ENCODE measurements around the gene MSI2.

MSI2 gene

GRCh38 chr17:57649731-57650484, 393.6 kb downstream of the MSI2 start:
- no peak for DNase-seq (ENCODE audit: low read depth in 2 of 2, low spot score in 1 of 2)

GRCh38 chr17:57650548-57650947, 394.2 kb downstream of the MSI2 start:
- no peak for DNase-seq (ENCODE audit: low read depth in 2 of 2, low spot score in 1 of 2)

GRCh38 chr17:57651451-57651850, 395.1 kb downstream of the MSI2 start:
- DNase-seq (ENCODE audit: low read depth in 2 of 2, low spot score in 1 of 2): no peak

- DNase-seq (ENCODE audit: low read depth in 2 of 2, low spot score in 1 of 2): no peak
These were observed 395.7 kb downstream of the MSI2 start for GRCh38 chr17:57651996-57652395.

GRCh38 chr17:57652811-57653210, 396.5 kb downstream of the MSI2 start:
- DNase-seq (ENCODE audit: low read depth in 2 of 2, low spot score in 1 of 2): no peak

- no peak for DNase-seq (ENCODE audit: low read depth in 2 of 2, low spot score in 1 of 2)
These were observed 397.0 kb downstream of the MSI2 start for GRCh38 chr17:57653279-57653678.

- DNase-seq (ENCODE audit: low read depth in 2 of 2, low spot score in 1 of 2): no peak
These were observed 397.9 kb downstream of the MSI2 start for GRCh38 chr17:57654040-57654775.

GRCh38 chr17:57655553-57655952, 399.2 kb downstream of the MSI2 start:
- no peak for DNase-seq (ENCODE audit: low read depth in 2 of 2, low spot score in 1 of 2)

GRCh38 chr17:57657211-57657610, 400.9 kb downstream of the MSI2 start:
- no peak for DNase-seq (ENCODE audit: low read depth in 2 of 2, low spot score in 1 of 2)

GRCh38 chr17:57662041-57662440, 405.7 kb downstream of the MSI2 start:
- DNase-seq (ENCODE audit: low read depth in 2 of 2, low spot score in 1 of 2): no peak

GRCh38 chr17:57662644-57663308, 406.5 kb downstream of the MSI2 start:
- no peak for DNase-seq (ENCODE audit: low read depth in 2 of 2, low spot score in 1 of 2)

GRCh38 chr17:57663326-57664070, 407.2 kb downstream of the MSI2 start:
- no peak for DNase-seq (ENCODE audit: low read depth in 2 of 2, low spot score in 1 of 2)

- DNase-seq (ENCODE audit: low read depth in 2 of 2, low spot score in 1 of 2): no peak
These were observed 408.8 kb downstream of the MSI2 start for GRCh38 chr17:57665128-57665527.

- no peak for DNase-seq (ENCODE audit: low read depth in 2 of 2, low spot score in 1 of 2)
These were observed 409.4 kb downstream of the MSI2 start for GRCh38 chr17:57665696-57666095.

- no peak for DNase-seq (ENCODE audit: low read depth in 2 of 2, low spot score in 1 of 2)
These were observed 410.0 kb downstream of the MSI2 start for GRCh38 chr17:57666201-57666870.

- DNase-seq (ENCODE audit: low read depth in 2 of 2, low spot score in 1 of 2): no peak
These were observed 410.6 kb downstream of the MSI2 start for GRCh38 chr17:57666946-57667345.

GRCh38 chr17:57667461-57667923, 411.2 kb downstream of the MSI2 start:
- no peak for DNase-seq (ENCODE audit: low read depth in 2 of 2, low spot score in 1 of 2)

GRCh38 chr17:57668332-57668731, 412.0 kb downstream of the MSI2 start:
- no peak for DNase-seq (ENCODE audit: low read depth in 2 of 2, low spot score in 1 of 2)

- no peak for DNase-seq (ENCODE audit: low read depth in 2 of 2, low spot score in 1 of 2)
These were observed 413.6 kb downstream of the MSI2 start for GRCh38 chr17:57669671-57670529.
